ENCODE data around the gene TMEM9.
A peak's percentile ranks its signal among the peaks of the same experiment; 100 is the strongest.

TMEM9 gene

DNA sequence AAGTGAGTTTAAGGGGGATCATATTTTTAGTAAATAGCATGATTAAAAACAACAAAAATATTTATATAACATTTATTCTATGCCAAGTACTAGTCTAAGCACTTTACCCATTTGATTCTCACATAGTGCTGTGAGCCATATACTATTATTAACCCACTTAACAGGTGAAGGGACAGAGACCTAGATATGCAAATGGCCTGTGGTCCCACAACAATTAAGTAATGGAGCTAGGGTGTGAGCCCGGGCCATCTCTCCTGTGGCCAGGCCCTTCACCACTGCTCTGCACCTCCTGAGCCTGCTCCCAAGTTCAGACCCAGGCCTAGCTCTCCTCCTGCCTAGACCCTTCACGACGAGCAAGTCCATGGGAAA lies 27.8 kb downstream of the TMEM9 start:
- DNase-seq, result no peak

DNA sequence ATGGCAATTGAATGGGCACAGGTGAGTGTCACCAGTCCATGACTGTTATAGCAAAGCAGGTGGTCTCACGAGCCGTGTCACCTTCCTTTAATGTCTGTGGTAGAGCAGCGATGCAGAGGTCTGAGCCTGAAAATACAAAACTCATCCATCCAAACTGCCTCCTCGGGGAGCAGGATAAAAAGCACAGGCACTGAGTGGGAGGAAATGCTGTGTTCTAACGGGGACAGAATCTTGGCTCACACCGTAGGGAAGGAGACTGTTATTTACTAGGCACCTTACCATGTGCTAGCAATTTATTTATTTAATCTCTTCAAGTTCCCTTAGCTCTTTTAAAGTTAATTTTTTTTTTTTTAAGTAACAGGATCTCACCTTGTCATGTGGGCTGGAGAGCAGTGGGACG lies 28.5 kb downstream of the TMEM9 start:
- DNase-seq, result no peak

DNA sequence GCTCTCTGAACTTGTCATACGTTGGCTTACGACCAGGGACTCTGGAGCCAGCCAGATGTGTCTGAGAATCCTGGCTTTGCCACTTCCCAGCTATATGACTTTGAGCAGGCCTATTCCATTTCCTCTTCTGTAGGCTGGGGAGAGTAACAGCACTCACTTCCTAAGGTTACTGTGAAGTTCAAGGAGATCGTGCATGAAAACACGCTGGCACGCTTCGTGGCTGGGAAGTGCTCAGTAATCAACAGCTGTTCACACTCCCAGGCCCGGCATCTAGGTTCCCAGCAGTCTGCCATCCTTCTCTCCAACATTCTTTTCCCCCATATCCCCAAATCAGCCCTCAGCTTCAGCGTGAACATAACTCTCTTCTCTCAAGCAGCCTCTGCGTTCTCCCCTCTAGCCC lies 29.3 kb downstream of the TMEM9 start:
- no peak for DNase-seq

DNA sequence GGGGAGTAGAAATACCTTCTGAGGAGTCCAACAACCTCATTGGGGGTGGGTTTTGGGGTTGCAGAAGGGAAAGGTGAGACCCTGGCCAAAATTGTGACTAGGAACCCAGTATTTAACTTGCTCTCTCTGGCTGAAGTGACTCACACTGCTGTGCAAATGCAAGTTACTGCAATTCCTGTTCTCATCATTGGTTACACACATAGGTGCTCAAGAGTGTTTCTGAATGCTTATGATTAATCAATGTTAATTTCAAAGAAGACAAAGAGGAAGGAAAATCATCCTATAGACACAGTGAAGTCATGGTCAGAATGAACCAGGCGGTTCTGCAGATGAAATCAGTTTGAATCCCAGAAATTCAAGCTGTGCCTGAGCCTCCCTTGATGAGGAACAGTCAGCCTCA lies 30.4 kb downstream of the TMEM9 start:
- DNase-seq, result no peak

DNA sequence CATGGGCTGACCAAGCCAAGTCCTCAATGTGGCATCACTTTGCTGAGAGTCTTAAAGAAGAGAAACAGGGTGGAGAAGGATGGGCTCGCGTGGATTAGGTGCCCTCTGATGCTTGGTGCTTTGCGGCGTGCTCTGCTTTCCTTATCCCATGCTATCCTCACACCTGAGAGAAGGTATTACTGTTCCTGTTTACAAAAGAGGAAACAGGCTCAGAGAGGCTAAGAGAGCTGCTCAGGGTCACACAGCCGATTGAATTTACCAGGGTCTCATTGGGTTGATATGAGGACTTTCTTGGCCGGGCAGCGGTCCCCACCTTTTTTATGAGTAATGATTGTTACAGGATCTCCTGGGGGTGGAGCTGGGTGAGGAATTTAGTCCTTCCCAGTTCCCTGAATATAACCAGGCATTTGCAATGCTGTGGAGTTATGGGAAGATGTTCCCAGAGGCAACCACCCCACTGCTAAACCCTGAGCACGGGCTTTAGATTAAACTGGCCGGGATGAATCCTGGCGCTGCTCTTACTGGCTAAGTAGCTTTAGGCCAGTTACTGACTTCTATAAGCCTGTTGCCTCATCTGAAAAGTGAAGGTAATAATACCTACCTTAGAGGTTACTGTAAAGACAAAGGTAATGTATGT lies 31.8 kb downstream of the TMEM9 start:
- DNase-seq, result no peak

DNA sequence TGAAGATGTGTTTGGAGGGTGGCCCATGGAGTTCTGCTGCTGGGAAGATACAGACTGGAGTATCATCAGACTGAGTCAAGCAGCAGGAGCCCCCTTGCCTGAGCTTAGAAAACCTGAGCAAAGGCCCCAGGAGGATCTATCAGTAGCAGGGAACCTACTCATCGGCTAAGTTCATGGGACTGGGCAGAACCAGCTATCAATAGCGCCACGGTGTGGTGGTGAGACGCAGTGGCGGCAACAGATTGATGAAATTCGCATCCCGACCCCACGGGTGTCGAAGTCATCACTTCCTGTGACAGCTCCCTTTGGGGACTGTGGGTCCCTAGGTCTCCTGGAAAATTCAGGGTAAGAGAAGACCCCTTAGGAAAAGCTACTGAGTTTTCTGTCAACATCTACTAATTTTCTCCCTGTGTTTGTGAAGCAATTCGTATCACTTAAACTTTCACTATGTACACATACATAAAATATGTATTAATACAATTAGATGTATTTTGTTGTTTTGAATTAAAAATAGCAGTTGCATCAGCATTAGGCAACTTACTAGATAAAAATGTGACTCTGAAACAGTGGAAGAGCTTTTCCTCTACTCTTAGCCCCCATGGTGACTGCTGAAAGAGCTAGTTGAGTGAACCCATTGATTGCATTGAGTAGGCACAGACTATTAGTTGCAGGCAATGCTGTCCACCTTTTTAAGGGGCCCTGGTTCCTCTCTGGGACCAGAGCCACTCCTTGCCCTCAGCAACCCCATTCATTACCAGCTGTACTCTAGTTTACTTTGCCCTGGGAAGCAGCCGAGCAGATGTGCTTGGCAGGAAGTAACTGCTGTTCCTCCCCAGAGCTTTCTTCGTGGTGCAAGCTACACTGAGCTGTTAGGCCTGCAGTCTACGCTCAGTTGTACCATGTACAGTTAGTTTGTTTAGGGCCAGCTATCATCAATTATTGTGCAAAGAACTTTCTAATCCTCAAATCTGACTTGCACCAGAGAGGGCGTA lies 34.8 kb downstream of the TMEM9 start:
- DNase-seq, result no peak

DNA sequence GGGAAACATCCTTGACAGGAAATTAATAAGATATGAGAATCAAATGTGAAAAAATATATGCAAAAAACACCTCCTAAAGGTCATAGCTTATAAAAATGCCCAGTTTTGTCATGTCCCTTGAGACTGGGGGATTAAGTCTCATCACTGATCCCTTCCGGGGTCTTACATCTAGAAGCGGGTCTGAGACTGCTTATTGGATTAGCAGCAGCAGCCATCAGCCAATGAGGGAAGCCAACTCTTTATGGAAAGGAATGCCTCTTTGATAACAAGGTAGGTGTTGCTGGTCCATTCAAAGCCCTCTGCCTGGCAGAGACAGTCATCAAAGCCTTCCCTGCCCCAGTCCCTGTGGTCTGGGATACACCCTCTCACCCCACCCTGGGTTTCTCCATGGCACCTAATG lies 38.2 kb downstream of the TMEM9 start:
- no peak for DNase-seq

DNA sequence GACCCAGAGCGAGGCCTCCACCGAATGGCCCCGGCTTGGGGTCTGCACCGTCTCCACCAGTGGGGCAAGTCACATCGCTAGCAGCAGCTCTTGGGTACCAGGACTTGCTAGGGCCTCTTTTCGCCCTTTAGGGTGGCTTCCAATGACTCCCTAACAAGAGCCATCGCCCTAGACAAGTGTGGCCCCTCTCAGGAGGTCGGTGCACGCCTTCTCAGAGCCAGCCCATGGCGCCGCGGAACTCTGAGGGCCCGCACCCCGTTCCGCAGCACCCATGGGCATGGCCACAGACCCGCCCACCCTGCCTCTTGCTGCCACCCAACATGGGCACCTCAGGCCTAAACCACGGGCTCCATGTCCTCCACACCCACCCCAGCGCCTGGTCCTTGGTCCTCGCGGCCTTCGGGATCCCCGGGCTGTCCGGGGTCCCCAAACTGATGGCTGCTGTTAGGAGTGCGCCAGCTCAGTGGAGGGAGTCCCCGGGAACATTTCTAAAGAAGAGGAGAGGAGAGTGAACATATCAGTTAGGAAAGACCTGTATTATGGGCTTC lies 38.8 kb downstream of the TMEM9 start:
- DNase-seq, result no peak

DNA sequence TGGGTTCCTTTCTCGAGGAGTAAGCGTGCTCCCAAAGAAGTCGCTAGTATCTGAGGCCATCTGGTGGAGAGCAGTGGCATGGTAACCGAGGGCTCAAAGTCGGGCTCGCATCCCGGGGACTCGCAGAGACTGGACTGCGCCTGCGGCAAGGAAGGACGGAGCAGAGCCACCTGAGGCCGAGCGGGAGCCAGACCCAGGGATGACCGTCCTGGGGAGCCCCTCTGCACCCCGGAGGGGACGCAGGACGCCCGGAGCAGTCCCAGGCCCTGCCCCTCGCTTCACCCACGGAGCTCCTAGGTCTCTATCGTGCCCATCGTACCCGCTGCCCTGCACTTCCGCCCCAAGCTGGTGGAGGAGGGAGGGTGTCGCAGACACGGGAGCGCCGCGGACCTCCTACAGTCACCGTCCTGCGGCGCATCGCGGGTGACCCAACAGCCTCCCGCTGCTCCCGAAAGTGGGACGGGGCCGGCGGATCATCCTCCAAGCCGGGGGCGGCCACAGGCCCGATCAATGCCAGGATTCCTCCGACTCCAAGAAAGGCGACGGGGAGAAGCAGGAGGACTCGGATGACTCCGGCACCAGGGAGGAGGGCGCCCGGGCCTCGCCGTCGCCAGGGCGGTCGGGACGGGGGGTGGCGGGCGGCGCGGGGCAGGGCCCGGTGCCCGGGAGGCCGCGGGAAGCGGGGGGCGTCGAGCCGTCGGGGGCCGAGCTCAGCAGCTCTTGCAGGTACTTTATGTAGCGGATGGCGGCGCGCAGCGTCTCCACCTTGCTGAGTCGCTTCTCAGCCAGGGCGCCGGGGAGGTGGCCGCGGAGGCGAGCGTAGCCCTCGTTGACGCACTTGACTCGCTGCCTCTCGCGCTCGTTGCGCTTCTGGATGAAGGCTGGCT lies 39.8 kb downstream of the TMEM9 start:
- DNase-seq, result peak; percentile 96

DNA sequence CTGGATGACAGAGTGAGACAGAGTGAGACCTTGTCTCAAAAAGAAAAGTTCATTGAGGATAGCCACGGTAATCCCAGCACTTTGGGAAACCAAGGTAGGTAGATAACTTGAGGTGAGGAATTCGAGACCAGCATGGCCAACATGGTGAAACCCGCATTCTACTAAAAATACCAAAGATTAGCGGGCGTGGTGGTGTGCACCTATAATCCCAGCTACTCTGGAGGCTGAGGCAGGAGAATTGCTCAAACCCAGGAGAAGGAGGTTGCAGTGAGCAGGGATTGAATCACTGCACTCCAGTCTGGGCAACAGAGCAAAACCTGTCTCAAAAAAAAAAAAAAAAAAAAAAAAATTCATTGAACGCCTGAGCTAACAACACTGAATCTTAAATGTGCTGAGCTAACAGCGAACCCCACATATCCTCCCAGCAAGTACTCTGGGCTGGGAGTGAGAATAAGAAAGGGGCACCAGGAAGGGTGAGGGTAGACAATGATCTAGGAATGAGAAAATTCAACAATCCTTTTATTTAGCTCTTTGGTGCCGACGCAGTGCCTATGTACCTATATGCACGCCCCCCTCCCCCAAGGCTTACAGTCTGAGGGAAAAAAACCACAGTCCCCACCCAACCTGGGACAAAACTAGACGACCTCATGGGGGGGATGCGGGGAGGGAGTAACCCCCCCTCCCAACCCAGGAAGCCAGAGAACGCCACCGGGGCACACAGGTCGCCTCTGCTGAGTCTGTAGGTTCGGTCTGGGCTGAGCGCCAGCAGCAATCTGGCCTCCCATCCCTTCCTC lies 40.6 kb downstream of the TMEM9 start:
- no peak for DNase-seq

DNA sequence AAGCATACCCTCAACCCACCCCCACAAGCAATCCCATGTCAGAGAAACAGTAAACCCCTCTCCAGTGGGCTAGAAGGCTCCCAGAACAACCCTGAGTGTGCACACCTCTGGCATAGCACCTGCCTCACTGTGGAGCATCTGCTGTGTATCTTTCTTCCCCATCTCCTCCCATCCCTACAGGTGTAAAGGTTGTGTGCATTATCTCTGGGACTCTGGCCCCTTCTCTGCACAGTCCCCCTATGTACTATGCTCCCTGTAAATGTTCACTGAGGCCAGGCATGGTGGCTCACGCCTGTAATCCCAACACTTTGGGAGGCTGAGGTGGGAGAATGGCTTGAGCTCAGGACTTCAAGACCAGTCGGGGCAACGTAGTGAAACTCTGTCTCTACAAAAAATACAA lies 41.3 kb downstream of the TMEM9 start:
- no peak for DNase-seq

DNA sequence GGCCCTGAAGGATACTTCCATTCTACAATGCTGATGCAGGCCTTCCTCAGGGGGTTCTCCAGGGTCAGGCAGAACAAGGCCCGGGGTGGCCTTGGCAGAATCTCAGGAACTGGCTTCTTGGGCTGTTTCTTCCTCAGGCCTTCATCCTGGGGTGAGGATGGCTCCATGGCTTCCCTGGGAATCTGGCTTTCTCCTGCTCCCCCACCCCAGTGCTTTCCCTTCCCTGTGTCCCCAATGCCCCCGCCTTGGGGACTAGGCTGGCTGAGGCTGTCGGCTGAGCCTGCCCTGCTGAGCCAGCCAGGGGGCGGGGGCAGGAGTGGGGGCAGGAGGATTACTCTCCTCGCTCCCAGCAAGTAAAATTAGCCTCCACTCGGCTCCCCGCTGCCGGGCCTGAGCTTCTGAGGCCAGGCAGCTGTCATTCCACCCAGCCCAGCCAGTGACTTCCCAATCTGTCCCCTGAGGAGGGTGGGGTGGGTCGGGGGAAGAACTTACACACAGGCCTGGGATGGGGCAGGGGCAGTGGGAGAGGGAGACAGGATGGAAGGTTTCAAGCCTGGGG lies 42.0 kb downstream of the TMEM9 start, which contains the start of gene CACNA1S:
CACNA1S (minus strand) TSS at position 254 of the 559 bp plus-strand sequence; CDS start at position 167, 87 bp downstream.
- no peak for DNase-seq

DNA sequence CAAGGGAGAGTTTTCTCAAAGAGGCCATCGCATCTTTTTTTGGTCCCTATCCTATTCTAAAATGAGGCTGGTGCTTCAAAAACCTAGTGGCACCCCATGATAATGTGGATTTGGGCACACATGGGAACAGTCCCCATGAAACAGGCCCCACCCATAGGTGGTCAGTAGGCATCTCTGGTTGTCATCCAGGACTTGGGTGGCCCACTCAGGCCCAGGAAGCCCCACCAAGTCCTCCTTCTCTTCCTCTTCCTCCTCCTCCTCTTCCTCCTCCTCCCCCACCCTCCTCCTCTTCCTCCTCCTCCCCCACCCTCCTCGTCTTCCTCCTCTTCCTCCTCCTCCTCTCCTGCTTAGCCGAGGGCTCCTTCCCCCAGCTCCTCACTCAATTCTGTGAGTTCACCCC lies 42.6 kb downstream of the TMEM9 start:
- no peak for DNase-seq

DNA sequence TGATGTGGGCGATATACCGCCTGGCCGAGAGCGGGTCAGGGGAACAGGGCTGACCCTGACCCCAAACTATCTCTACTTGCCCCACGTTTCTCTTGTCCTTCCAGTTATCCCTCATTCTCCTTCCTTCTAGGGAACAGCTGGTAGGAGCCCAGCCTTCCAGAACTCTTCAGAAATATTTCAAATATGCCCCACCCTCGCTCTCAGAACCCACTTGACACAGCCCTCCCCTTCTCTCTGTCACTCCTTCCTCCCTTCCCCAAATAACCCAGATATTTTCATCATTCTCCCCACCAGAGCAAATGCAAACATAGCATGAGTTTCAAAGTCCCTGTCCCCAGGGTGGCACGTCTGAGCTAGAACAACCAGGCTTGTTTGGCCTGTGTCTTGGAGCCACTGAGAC lies 43.1 kb downstream of the TMEM9 start:
- no peak for DNase-seq

DNA sequence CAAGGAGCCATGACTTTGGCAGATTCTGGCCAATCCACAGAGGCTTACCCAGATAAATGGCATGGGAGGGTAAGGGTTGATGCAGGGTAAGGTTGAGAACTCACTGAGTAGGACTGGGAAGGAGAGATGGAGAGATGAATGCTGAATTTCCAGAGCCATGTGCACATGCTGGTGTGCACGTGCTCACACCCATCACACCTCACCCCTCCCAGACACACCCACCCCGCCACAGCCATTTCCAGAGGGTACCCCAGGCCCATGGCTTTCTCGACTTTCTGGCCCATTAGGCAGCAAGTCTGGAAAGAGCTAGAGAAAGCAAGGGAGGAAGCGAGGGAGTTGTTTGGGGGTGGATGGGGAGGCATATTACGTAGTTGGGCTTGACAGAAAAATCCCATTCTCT lies 43.7 kb downstream of the TMEM9 start:
- no peak for DNase-seq

DNA sequence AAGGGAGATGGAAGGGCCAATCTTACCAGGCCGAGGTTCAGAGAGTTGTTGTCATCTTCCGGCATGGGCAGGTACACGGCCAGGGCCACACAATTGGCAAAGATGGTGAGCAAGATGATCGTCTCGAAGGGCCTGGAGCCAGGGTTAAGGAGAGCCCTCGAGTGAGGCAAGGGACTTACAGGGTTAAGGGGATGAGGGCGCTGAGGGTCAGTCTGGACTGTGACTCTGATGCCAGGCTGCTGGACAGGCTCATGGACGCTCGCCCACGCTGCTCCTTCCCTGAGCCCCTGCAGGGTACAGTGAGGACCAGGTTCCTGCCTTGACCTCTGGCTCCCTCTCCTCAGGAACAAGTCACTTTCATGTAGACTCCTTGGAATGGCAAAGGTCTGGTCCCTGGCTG lies 44.1 kb downstream of the TMEM9 start:
- no peak for DNase-seq

DNA sequence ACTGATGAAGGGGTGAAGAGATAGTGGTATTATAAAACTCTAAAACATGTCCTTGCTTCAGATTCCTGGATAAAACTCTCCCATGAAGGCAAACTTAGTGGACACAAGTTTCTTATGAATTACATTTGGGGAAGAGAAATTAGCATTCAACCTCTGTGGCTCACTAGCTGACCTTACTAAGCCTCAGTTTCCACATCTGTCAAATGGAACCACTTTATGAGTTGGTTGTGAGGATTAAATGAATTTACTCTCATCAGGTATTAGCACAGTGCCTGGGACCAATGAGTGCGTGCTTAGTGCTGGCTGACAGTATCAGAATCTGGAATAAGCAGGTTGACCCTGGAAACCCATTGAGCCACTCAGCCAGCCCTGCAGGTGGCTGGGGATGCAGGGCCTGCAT lies 44.6 kb downstream of the TMEM9 start:
- no peak for DNase-seq

DNA sequence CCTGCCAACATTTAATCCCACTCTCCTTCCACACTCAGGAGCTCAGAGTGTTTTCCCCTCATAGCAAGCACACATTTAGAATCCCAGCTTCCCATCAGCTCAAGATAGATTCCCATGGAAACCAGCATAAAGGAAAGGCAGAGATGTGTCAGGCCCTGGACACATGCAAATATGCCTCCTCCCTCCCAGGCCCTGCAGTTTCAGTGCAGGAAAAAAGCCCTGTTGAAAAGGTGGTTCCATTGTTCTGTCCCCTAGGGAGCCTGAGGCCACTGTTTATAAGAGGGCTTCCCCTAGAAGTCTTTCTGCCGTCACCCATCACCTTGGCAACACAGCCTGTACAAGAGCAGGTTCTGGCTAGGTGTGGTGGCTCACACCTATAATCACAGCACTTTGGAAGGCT lies 45.7 kb downstream of the TMEM9 start:
- DNase-seq, result peak; percentile 11

DNA sequence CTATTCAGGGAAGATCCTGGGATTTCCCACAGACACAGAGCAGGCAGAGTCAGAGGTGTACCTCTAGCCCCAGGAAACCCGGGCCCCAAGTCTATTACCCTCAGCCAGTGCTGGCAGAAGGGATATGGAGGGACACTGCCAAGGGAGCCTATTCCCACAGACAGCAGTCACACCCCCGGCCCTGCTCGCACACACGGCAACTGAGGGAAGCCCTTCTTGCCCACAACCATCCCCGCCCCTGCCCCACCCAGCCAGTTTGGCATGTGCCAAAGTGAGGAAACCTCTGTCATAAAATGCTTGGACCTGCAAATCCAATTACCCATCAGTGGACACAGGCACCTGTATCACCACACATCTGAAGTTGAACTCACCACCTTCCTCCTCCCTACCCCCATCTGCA lies 48.6 kb downstream of the TMEM9 start:
- no peak for DNase-seq

DNA sequence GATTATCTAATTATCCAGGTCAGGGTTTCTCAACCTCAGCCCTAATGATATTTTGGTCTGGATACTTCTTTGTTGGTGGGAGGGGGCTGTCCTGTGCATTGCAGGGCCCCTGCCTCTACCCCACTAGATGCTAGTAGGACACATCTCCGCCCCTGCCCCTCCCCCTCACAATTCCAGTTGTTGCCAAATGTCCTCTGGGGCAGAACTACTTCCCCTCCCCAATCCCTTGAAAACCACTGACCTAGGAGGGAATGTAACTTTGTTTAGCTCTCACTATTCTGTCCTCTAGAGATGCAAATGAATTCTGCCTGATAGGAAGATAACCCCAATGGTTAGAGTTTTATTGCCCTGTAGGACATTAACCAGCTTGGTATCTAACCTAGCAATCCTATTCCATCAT lies 50.1 kb downstream of the TMEM9 start:
- DNase-seq, result no peak

DNA sequence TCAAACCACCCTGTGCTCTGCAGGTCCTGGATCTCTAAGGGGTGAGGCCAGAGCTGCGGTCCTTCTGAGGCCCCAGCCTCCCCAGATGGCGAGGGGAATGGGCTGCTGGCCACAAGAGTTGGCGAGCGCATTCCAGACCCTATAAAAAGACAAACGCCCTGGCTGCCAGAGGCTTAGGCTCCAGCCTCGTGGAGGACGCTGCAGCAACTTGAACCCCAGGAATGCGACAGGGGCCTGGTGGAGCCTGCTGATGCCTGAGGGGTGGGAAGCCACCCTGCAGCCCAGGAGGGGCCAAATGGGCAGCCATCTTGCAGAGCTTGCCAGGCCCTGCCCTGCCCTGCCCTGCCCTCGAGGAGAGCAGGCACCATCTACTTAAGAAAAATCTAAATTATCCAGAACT lies 50.6 kb downstream of the TMEM9 start:
- DNase-seq, result no peak
